ENCODE results near the gene POLR1H.
A peak's percentile ranks its signal among the peaks of the same experiment; 100 is the strongest.

The POLR1H gene

DNA sequence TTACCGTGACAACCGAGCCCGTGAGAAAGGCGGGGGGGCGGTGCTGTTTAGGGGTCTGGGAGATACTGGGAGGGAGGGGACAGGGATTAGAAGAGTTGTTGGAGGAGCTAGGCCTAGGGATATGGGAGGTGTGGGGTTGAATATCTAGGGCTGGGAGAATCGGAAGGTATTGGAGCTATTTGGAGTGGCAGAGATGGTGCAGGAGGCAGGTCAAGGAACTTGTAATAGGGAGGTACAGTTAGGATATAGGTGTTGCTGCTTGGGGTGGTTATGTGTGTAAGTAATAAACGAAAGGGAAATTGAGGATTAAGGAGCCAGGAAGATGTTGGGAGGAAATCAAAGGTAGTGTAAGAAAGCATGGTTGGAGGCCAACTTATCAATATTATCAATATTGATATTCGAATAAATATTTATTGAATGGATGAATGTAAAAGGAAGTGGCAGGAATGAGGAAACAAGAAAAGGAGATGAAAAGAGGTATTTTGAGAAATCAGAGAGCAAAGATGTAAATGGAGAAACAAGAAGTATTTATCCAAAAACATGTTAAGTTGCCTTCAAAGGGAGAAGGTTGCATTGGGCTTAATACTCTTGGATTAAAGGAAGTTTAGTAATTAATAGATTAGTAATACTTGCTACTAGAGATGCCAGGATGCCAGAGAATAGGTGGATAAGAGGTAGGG is 6.5 kb downstream of the POLR1H start:
- no peak for DNase-seq
- Mint-ChIP-seq H3K9me3 (no peaks in the 10 kb centered on the region), H3K27me3 (peaks cover 17 to 19% of the 10 kb centered on the region in 2 donors), H3K27ac (peak overlapping the region; percentile 96), H3K36me3 (peaks cover 45 to 54% of the 10 kb centered on the region in 2 donors), H3K4me1 (peaks cover 34 to 49% of the 10 kb centered on the region in 2 donors), H3K4me3 (peak overlapping the region; percentile 85 to 94)
- ATAC-seq (replicated peaks): no peak

DNA sequence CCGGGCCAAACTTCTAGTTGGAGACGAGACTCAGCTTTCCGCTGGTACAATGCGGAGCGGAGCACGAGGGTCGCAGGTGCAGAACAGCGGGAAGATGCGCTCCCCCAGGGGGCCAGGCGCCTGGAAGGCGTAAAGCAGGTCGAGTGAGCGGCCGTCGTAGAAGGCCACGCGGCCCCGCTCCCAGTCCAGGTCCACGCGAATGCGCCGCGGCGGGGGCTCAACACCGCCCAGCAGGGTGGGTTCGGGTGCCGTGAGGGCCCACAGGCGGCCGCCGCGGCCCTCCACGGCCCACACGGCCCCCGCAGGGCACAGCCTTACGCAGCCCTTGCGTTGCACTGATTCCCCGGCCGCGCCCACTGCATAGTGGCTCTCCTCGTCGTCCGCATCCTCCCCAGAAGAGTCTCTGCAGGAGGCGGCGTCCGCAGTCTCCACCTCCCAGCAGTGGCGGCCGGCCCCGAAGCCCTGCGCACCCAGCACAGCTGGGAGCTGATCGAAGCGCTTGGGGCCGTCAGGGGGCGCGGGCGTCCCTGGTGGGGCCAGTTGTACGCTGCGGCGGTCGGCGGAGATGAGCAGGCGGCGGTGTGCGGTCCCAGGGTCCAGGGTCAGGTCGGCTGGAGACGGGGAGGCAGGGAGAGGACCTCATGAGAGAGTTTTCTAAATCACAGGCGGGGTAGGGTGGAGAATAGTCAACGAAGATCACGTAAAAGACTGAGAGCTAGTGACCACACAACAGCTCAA is 10.2 kb downstream of the POLR1H start:
- no peak overlapping the region for H3K27ac Mint-ChIP-seq
- H3K9me3 Mint-ChIP-seq: no peaks in the 10 kb centered on the region
- ATAC-seq (replicated peaks) (no peak), DNase-seq (no peak)
- H3K4me1 Mint-ChIP-seq: peaks cover 39 to 55% of the 10 kb centered on the region in 2 donors
- peaks cover 48 to 56% of the 10 kb centered on the region in 2 donors for H3K36me3 Mint-ChIP-seq
- peaks cover 48 to 56% of the 10 kb centered on the region in 2 donors for H3K27me3 Mint-ChIP-seq
- H3K4me3 Mint-ChIP-seq: peak overlapping the region in 1 of 2 donors; percentile 30

DNA sequence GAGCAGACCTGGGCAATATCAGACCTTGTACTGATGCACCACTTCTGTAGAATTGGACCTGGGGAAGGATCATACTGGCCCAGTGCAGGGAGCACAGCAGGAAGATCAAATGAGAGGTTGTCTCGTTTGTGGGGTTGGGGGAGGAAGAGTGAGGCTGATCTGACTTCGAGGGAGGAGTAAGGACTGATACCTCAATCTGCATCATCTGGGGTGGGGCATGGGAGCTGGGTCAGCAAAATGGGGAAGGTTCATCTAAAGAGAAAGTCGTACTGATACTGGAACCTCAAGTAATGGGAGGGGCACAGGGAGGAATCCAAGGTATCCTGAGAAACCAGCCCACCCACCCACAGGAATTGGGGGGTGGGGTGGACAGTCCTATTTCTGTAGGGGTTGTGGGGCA is 10.8 kb downstream of the POLR1H start:
- Mint-ChIP-seq H3K9me3 (no peaks in the 10 kb centered on the region), H3K36me3 (peaks cover 48 to 56% of the 10 kb centered on the region in 2 donors), H3K27ac (peak overlapping the region; percentile 2), H3K27me3 (peaks cover 54 to 62% of the 10 kb centered on the region in 2 donors), H3K4me3 (no peak overlapping the region), H3K4me1 (peaks cover 39 to 52% of the 10 kb centered on the region in 2 donors)
- DNase-seq (no peak), ATAC-seq (replicated peaks) (no peak)

DNA sequence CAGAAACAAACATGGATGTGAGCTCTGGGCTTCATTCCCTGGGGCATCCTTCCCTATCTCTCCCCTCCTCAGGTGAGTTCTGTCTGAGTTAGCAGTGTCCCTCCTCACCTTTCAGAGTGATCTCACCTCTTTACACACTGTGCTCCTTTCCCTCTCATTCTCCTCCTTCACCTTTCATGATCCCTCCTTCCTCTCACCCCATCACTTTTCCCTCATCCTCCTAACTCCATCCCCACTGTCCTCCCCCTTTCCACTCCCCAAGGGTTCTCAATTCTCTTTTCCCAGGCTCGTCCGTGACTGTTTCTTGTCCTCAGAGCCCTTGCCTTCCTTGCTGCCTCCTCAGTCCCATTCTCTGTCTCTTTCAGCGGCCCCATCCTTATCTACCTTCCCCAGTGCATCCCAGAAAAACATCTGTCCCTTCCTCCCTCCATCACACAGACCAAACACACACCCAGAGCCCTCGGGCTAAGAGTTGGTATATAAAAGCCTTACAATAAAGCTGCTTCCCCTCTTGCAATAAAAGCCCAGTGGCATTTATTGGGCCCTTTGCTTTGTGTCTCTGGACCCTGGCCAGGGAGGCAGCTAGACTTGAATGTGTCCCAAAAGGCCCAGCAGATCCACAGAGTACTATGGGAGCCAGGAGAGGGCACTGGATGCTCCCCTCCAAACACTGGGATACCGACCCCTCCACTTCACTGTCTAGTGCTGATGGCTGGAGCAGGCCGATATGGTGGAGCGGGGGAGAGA is 12.6 kb downstream of the POLR1H start:
- Mint-ChIP-seq H3K4me3 (peak overlapping the region; percentile 10), H3K27ac (no peak overlapping the region), H3K4me1 (peaks cover 27 to 40% of the 10 kb centered on the region in 2 donors), H3K27me3 (peaks cover 70 to 77% of the 10 kb centered on the region in 2 donors), H3K36me3 (peaks cover 40 to 41% of the 10 kb centered on the region in 2 donors), H3K9me3 (no peaks in the 10 kb centered on the region)
- no peak for ATAC-seq (replicated peaks)
- DNase-seq: no peak

DNA sequence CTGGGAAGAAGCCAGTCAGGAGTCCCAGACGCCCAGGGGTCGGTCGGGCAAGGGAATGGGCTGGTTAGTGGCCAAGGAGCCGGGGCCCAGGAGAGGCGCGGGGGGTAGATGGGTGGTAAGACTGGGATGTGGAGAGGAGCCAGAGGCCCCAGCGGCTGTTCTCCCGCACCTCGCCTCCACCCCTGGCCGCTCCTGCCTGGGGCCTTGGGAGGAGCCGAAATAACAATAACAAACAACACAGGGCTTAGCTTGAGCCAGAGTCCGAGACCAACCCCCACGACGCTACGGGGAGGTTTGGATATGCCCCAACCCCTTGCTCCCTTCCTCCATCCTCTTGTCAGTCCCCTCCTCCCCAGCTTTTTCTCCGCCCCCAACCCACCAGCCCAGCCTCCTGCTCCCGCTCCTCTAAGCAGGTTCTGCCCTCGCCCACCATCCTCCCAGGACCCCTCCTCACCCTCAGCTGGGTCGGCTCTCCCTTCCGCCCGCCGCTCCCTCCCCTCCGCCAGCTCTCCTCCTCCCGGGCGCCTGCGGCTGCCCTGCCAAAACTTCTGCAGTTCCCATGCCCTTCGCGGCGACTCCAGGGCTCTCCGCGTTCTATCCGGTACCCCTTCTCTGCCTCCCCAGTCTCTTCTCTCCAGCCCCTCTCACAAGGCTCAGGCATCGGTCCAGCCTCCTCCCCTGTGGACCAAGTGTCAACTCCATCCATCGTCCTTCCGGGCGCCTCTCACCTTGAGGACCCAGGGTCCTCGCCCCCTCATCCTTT is 13.4 kb downstream of the POLR1H start:
- DNase-seq: no peak
- Mint-ChIP-seq H3K36me3 (peaks cover 32 to 36% of the 10 kb centered on the region in 2 donors), H3K9me3 (no peaks in the 10 kb centered on the region), H3K27ac (peak overlapping the region; percentile 47), H3K4me1 (peaks cover 27 to 37% of the 10 kb centered on the region in 2 donors), H3K27me3 (peaks cover 78 to 85% of the 10 kb centered on the region in 2 donors), H3K4me3 (peak overlapping the region; percentile 66 to 80)
- no peak for ATAC-seq (replicated peaks)

DNA sequence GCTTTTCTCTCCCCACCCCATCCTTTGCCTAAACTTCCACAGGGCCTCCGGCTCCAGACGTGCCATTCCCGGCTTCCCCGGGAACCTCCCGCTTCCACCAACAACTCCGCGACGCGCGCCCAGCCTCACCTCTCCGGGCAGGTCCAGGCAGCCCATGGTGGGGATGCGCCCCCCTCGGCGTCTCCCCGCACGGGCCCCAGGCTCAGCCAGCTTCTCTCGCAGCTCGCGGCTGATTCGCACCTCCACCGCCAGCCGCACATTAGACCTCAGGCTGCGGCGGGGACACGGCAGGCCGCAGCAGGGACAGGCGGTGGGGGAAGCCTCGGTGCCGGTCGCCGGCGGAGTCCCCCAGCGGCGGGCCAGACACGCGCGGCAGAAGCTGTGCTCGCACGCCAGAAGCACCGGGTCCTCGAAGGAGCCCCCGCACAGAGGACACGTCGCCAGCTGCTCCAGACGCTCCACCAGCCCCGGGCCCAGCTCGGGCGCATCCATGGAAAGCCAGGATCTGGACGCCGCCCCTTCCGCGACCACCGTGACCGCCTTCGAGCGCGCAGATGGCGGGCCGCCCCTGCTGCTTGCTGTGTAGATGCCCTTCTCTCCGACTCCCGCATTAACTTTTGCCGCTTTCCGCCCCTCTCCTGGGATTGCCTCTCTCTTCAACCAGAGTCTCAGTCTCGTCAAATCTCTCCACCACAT is 14.2 kb downstream of the POLR1H start, which contains the start of gene RNF39:
TSS of gene RNF39 (minus strand) at position 676 of the 696 bp plus-strand sequence. CDS start at position 492, 184 bp downstream.
- ATAC-seq (replicated peaks) (peak; percentile 19 to 47), DNase-seq (no peak)
- H3K27ac Mint-ChIP-seq: peak within 1 kb of the TSS; percentile 47
- peaks cover 0 to 1% of the 10 kb centered on the region in 2 donors for H3K9me3 Mint-ChIP-seq
- H3K4me1 Mint-ChIP-seq: peaks cover 25 to 37% of the 10 kb centered on the region in 2 donors
- peaks cover 86 to 92% of the 10 kb centered on the region in 2 donors for H3K27me3 Mint-ChIP-seq
- peaks cover 25 to 28% of the 10 kb centered on the region in 2 donors for H3K36me3 Mint-ChIP-seq
- peak within 1 kb of the TSS; percentile 66 to 80 for H3K4me3 Mint-ChIP-seq

DNA sequence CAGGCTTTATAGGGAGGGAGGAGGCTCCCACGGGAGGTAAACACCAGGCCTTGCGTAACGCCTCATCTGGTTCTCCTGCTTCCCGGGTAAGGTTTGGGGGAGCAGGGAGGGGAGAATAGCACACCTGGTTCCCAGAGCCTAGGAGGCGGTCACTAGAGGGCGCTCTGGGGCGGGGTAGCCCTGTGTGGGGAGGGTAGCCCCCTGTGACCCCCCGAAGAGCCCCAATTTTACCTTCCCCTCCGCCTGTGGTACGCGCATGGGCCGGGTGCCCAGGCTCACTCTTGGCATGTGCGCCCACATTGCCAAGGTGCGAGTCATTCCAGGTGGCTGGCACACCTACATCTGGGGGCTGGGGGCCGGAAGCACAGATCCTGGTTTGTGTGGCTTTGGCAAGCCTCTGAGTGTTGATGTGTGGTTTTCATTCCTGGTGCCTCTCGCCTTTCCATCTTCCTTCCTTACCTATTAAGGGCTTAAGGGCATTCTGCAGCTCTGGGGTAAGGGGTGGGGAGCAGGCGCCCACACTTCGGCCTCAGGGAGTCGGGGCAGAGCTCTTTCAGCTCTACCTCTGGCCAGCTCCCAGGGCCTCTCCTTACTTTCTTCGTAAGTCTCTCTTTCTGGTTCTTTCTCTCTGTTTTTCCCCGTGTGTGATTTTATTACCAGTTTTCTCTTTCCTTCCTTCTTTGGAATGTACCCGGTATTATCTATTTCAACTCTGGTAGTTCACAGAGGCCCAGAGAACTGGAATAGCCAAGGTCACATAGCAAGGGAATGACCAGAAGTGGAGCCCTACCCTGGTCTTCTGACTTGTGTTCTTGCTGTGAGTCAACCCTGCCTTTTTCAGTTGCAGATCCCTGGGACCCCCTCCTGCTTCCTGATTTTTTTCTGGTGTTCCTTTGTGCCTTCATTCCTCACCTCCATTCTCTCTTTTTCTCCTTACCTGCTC is 15.0 kb downstream of the POLR1H start:
- ATAC-seq (replicated peaks): no peak
- peak overlapping the region; percentile 33 for H3K27ac Mint-ChIP-seq
- peaks cover 84 to 89% of the 10 kb centered on the region in 2 donors for H3K27me3 Mint-ChIP-seq

DNA sequence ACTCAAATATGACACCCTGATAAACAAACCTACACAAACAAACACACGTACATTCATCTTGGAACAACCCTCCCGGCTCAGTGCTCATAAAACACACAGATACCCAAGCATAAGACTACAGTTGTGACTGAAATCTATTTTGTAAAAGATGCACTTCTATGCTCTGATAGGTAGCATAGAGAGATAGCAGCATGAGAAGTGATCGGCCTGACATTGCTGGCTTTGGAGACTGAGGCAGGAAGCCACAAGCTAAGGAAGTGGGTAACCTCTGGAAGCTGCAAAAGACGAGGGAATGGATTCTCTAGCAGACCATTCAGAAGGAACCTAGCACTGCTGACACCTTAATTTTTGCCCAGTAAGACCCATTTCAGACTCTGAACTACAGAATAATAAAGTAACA is 16.2 kb downstream of the POLR1H start:
- no peak overlapping the region for H3K27ac Mint-ChIP-seq

More for the DNA sequence above, 15.0 kb downstream of the POLR1H start:
- H3K4me3 Mint-ChIP-seq: peak overlapping the region; percentile 64 to 70
- H3K36me3 Mint-ChIP-seq: peaks cover 18 to 21% of the 10 kb centered on the region in 2 donors
- H3K9me3 Mint-ChIP-seq: peaks cover 0 to 3% of the 10 kb centered on the region in 2 donors
- DNase-seq: no peak
- peaks cover 19 to 31% of the 10 kb centered on the region in 2 donors for H3K4me1 Mint-ChIP-seq

DNA sequence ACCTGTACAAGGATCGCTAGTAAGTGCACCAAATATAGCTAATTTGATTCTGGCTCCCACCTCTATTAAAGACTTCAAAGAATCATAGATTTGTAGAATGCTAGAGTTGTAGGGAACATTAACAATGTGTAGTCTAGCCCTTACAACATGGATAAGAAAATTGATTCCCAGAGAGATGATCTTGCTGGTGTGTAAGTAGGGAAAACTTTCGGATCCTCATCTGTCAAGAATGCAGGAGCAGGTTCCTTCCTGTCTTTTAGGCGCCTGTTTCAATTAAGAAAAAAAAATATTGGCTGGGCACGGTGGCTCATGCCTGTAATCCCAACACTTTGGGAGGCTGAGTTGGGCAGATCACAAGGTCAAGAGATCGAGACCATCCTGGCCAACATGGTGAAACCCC is 26.8 kb downstream of the POLR1H start:
- DNase-seq: no peak
- H3K27me3 Mint-ChIP-seq: peaks cover 54 to 65% of the 10 kb centered on the region in 2 donors
- peaks cover 0 to 2% of the 10 kb centered on the region in 2 donors for H3K9me3 Mint-ChIP-seq

More for the DNA sequence above, 16.2 kb downstream of the POLR1H start:
- Mint-ChIP-seq H3K4me3 (no peak overlapping the region), H3K27me3 (peaks cover 75 to 80% of the 10 kb centered on the region in 2 donors), H3K9me3 (peaks cover 0 to 3% of the 10 kb centered on the region in 2 donors), H3K4me1 (peaks cover 12 to 22% of the 10 kb centered on the region in 2 donors), H3K36me3 (peaks cover 11 to 12% of the 10 kb centered on the region in 2 donors)
- DNase-seq: no peak
- ATAC-seq (replicated peaks): no peak

DNA sequence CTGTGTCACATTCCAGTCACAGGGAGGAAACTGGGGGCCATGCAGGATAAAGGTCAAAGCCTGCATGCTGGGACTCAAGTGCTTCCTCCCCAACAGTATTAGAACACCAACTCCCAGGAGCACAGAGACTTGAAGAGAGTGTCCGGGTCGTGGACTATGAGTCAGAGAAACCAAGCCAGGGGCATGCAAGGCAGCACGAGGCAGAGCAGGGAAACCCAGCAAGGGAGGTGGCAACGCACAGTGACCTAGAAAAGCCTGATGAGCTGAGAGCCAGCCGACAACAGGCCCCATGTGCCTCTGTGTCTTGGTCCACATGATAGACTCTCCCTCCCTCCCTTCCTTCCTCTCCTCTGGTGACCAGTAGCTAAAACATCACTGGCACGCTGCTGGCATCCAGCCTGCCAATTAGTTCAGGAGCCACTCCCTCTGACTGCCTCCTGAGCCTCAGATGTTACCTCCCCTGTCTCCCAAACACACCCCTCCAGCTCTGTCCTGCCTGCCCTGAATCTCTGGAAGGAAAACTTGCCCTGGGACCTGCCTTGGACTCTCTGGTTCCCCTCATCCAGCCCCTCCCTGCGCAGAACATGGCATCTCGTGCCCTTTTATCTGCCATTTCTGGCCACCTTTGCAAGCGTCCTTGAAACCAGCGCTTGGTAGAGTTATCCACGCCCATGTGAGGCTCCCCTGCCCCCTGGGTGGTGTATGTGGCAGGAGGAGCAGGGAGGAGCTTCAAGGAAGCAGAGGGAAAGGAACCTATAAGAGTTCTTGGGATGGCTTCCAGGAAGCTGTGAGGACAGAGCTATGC is 30.7 kb downstream of the POLR1H start:
- Mint-ChIP-seq H3K36me3 (no peaks in the 10 kb centered on the region), H3K4me1 (peaks cover 0 to 4% of the 10 kb centered on the region in 2 donors), H3K27me3 (peaks cover 71 to 84% of the 10 kb centered on the region in 2 donors), H3K4me3 (no peak overlapping the region), H3K9me3 (no peaks in the 10 kb centered on the region), H3K27ac (no peak overlapping the region)
- no peak for ATAC-seq (replicated peaks)
- no peak for DNase-seq

More for the DNA sequence above, 26.8 kb downstream of the POLR1H start:
- ATAC-seq (replicated peaks): no peak
- Mint-ChIP-seq H3K4me1 (no peaks in the 10 kb centered on the region), H3K36me3 (peaks cover 0 to 3% of the 10 kb centered on the region in 2 donors), H3K27ac (no peak overlapping the region), H3K4me3 (no peak overlapping the region)

DNA sequence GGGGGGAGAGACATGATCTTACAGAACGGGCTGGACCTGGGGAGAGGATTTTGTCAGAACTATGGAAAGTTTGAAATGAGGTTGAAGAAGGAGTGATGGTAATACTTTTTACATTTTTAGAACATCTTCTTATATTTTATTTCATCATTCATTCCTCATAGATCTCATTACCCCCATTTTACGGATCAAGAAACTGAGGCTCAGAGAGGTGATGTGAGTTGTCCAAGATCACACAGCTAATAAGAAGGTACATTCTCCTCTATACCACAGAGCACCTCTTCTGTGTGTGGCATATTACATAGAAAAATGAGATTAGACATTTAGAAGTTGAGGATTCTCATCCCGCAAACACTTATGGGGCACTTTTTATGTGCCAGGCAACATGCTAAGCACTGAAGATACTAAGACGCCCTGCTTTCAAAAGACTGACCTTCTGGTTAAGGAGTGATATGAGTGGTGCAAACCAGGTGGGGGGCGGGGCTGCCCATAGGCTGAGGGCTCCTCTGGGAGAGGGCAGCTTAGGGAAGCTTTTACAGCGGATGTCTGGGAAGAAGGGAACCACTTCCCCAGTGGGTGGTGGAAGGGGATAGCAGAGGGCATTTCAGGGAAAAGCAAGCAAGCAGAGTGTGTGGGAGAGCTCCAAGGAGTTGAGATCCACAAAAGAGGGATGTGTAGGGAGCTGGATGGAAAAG is 31.9 kb downstream of the POLR1H start:
- H3K27me3 Mint-ChIP-seq: peaks cover 71 to 84% of the 10 kb centered on the region in 2 donors
- H3K9me3 Mint-ChIP-seq: no peaks in the 10 kb centered on the region
- peaks cover 0 to 9% of the 10 kb centered on the region in 2 donors for H3K4me1 Mint-ChIP-seq
- DNase-seq: no peak
- no peak overlapping the region for H3K4me3 Mint-ChIP-seq
- H3K36me3 Mint-ChIP-seq: no peaks in the 10 kb centered on the region
- no peak overlapping the region for H3K27ac Mint-ChIP-seq
- no peak for ATAC-seq (replicated peaks)

Measured in stimulated activated naive B cell treated with anti-CD40 and anti-IgM and Interleukin-4, amounts not matched to agents 10 μg/mL and 1 μg/mL and 100 μg/mL, for 72 hours (primary cell).